IPS-20b (cell line): ENCODE results near the gene TYW3.

Experiments
- H3K27ac ChIP-seq: one replicate; pipeline ENCODE4 v1.5.1; 2013; ENCODE audit warnings: low read length
- H3K27me3 ChIP-seq: 2 replicates; pipeline ENCODE4 v1.6.1; 2013; ENCODE audit warnings: mild to moderate bottlenecking, low read length, inconsistent platforms; ENCODE audit not compliant: insufficient read depth
- H3K36me3 ChIP-seq: 2 replicates; pipeline ENCODE4 v1.6.1; 2013; ENCODE audit warnings: low read depth, mild to moderate bottlenecking, inconsistent platforms, low read length, moderate library complexity; ENCODE audit not compliant: insufficient read depth
- H3K4me1 ChIP-seq: 2 replicates; pipeline ENCODE4 v1.6.1; 2013; ENCODE audit warnings: mild to moderate bottlenecking, control low read depth, inconsistent platforms, low read length, moderate library complexity; ENCODE audit not compliant: insufficient read depth
- H3K4me3 ChIP-seq: 2 replicates; pipeline ENCODE4 v1.5.1; 2013; ENCODE audit warnings: mild to moderate bottlenecking, low read length, inconsistent platforms
- H3K9ac ChIP-seq: 2 replicates; pipeline ENCODE4 v1.6.1; 2013; ENCODE audit warnings: low read depth, mild to moderate bottlenecking, inconsistent platforms, low read length, moderate library complexity
- H3K9me3 ChIP-seq: 2 replicates; pipeline ENCODE4 v1.6.1; 2013; ENCODE audit warnings: mild to moderate bottlenecking, low read depth, low read length, inconsistent platforms; ENCODE audit not compliant: insufficient read depth

TYW3 gene

GRCh38 chr1:74811436-74812179 lies 78.7 kb downstream of the TYW3 start:
- Histone ChIP-seq H3K36me3 (no peaks in the 10 kb centered on the region), H3K27ac (no peak overlapping the region), H3K27me3 (no peaks in the 10 kb centered on the region), H3K4me3 (no peak overlapping the region), H3K9ac (no peak overlapping the region), H3K4me1 (no peaks in the 10 kb centered on the region), H3K9me3 (no peaks in the 10 kb centered on the region)

- no peak overlapping the region for H3K4me3 ChIP-seq
- no peaks in the 10 kb centered on the region for H3K27me3 ChIP-seq
- no peaks in the 10 kb centered on the region for H3K4me1 ChIP-seq
- no peak overlapping the region for H3K9ac ChIP-seq
- H3K9me3 ChIP-seq = no peaks in the 10 kb centered on the region
- no peaks in the 10 kb centered on the region for H3K36me3 ChIP-seq
- H3K27ac ChIP-seq = no peak overlapping the region
Measured at GRCh38 chr1:74812180-74812541, 79.2 kb downstream of the TYW3 start.
